GM12878 (cell line): Measurements from ENCODE around the gene ATP1A1.

Source experiments
- CHD4 ChIP-seq: fragments of 200-600 bp; sonication (generic); IDR thresholded peaks from 2 replicates; pipeline ENCODE4 v1.6.1; 2016; ENCODE audit warnings: mild to moderate bottlenecking
- CREB1 ChIP-seq: IDR thresholded peaks from 2 replicates; pipeline ENCODE4 v1.6.1; 2012; ENCODE audit warnings: low read depth, mild to moderate bottlenecking, inconsistent platforms
- CTCF ChIP-seq, 3 experiments: IDR thresholded peaks in 2 of 3; conservative IDR thresholded peaks in 1 of 3; 2 replicates each; pipeline ENCODE4 v1.5.1; 2011; ENCODE audit warnings: low read depth in 3 of 3, low read length in 3 of 3, mild to moderate bottlenecking in 3 of 3, control low read depth in 2 of 3, moderate library complexity in 2 of 3, inconsistent platforms in 1 of 3, mixed read lengths in 1 of 3; ENCODE audit not compliant: control insufficient read depth in 2 of 3, insufficient read depth in 1 of 3; ENCODE audit errors: extremely low read depth in 1 of 3
- IRF5 ChIP-seq: fragments of 450-650 bp; IDR thresholded peaks from 2 replicates; pipeline ENCODE4 v1.6.1; 2017; ENCODE audit warnings: borderline replicate concordance
- NKRF ChIP-seq: fragments of 450-650 bp; conservative IDR thresholded peaks from 2 replicates; pipeline ENCODE4 v1.6.1; 2017; ENCODE audit warnings: mild to moderate bottlenecking, moderate library complexity
- RFX5 ChIP-seq: IDR thresholded peaks from 2 replicates; pipeline ENCODE4 v1.6.1; 2011; ENCODE audit warnings: low read depth, low read length, improper control_type of control experiment
- SMAD1 ChIP-seq: fragments of 450-650 bp; IDR thresholded peaks from 2 replicates; pipeline ENCODE4 v1.6.1; 2018; ENCODE audit warnings: mild to moderate bottlenecking, low read depth; ENCODE audit not compliant: partially characterized antibody
- SMARCA5 ChIP-seq: fragments of 450-650 bp; IDR thresholded peaks from 2 replicates; pipeline ENCODE4 v1.6.1; 2017; ENCODE audit warnings: mild to moderate bottlenecking
- TAF1 ChIP-seq: IDR thresholded peaks from 2 replicates; pipeline ENCODE4 v1.6.1; 2011; ENCODE audit warnings: mild to moderate bottlenecking, low read depth, low read length, borderline replicate concordance
- TCF12 ChIP-seq: IDR thresholded peaks from 2 replicates; pipeline ENCODE4 v1.6.1; 2011; ENCODE audit warnings: low read depth, mild to moderate bottlenecking, low read length
- ZBED1 ChIP-seq: IDR thresholded peaks from 2 replicates; pipeline ENCODE4 v1.6.1; 2016; ENCODE audit warnings: borderline replicate concordance
- ZNF24 ChIP-seq: fragments of 450-650 bp; IDR thresholded peaks from 2 replicates; pipeline ENCODE4 v1.6.1; 2017; ENCODE audit warnings: antibody characterized with exemption, mild to moderate bottlenecking

- TF ChIP-seq SMARCA5: no peak
- TF ChIP-seq TAF1: no peak
- no peak for TF ChIP-seq CTCF (IDR thresholded peaks at IDR 0.05 in 2 of 3, conservative IDR thresholded peaks at IDR 0.05 in 1 of 3; ENCODE audit: control insufficient read depth in 2 of 3, extremely low read depth in 1 of 3, insufficient read depth in 1 of 3, low read depth in 3 of 3, low read length in 3 of 3)
- TF ChIP-seq CREB1: no peak
- TF ChIP-seq SMAD1: no peak
- no peak for TF ChIP-seq CHD4
- no peak for TF ChIP-seq TCF12
- TF ChIP-seq RFX5: no peak
- TF ChIP-seq IRF5: no peak
- TF ChIP-seq NKRF: no peak
- no peak for TF ChIP-seq ZNF24
- no peak for TF ChIP-seq ZBED1
Measured at GRCh38 chr1:116420417-116421200, 47.6 kb downstream of the ATP1A1 start.
